HG03460 (cell line): Measurements from ENCODE around the gene GABBR2.

Source experiments
- ATAC-seq: cut with Tn5 transposase; IDR thresholded peaks from one replicate; pipeline ENCODE4 v1.9.1; 2021; ENCODE audit not compliant: unreplicated experiment

The GABBR2 gene

DNA sequence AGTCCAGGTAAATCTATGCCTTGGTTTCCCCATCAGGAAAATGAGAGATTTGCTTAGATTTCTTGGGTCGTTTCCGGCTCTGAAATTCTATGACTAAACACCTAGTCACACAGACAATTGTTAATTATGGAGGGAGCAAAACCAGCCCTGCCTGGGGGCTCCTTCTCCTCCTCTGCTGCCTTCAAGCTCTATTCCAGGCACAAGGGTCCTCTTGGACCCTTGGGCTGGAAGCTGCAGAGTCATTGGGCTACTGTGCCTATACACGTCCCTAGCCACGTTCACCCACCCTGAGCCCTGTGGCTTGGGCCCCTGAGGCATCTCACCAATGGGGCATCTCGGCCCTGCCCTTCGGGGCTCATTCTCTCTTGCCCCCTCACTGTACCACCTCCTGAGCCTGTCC, 379.5 kb downstream of the GABBR2 start:
- no peak for ATAC-seq

DNA sequence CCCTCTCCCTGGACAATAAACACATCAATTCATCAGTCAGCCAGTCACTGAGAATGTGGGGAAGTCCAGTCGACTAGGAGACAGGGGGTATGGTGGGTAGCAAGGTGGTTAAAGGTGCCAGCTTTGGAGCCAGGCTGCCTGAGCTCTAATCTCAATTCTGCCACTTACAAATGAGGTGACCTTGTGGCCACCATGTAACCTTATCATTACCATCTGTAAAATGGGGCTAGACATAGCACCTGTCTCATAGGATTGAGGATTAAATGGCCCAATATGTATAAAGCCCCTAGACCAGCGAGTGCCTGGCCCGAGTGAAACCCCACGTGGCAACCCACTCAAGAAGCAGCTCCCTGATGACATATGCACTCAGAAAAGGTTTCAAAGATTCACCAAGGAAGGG, 380.0 kb downstream of the GABBR2 start:
- no peak for ATAC-seq

DNA sequence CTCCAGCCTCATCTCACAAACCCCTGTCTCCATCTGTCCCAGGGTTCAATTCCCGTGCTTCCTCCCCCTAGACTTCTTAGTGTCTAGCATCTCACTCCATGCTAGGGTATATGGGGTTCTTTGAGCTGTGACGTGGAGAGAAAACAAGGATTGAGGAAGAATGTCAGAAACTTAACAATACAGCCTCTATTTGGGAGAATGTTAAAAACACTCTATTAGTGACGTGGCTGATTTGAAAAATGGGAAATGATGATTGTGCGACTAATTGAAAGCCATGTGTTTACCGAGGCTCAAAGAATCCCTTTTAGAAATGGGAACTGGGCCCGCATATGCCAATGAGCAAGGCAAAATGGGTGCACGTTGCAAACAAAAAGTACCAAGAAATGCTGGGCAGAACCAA, 380.6 kb downstream of the GABBR2 start:
- no peak for ATAC-seq

DNA sequence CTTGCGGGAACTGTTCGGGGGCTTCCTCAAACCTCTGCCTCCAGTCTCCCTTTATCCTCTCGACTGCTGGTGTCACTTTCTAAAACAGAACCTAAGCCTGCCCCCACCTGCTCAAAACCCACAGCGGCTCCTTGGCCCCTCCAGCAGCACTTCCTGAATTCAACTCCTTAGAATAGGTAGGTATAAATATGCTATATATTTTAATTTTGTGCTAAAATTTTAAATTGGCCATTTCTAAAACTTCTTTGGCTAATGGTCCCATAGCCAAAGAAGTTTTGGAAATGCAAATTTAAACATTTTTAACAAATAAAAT, 381.5 kb downstream of the GABBR2 start:
- ATAC-seq, result no peak

DNA sequence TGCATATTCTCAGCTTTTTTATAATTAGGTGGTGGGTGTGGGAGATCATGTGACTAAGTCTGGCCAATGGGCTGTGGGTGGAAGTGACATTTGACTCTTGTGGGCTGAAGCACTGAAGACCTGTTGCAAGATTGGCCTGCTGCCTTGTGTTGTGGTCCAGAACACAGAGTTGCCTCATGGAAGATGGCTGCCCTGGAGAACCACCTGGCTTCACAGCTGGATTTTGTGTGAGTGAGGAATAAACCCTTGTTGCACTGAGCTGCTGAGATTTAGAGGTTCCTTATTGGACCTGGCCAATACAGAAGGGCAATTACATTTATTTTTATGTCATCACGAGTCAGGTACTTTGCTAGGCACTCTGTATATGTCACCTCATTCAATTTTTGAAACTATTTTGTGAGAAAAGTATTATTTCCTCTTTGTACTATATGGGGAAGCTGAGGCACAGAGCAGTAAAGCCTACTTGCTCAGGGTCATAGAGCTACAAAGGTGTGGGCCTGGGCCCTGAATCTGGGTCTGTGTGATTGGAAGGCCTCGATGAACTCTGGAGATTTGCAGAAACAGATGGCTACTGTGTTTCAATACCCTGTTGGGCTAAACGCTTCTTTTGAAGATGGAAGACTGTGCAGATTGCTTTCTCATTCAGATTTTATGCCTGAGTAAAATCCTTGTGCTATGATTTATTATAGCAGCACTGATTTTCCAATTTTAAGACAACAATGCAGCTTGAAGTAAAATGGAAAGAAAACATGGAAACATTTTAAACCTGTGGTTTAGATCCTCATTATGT, 382.1 kb downstream of the GABBR2 start:
- ATAC-seq, result no peak

DNA sequence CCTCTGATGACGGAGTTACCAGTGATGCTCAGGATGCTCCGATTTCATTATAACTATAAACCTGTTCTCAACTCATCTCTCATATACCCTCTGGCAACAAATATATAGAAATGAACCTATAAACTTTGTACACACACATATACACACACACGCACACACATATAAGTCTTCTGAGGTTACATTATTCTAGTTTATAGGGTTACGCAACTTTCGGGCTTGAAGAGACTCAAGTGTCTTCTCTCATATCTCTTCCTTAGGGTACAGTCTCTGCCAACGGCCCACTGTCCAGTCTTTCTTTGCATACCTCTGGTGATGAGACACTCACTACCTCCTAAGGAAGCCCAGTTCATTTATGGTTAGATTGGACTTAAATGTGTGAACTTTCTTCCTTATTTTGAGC, 383.9 kb downstream of the GABBR2 start:
- ATAC-seq, result no peak

DNA sequence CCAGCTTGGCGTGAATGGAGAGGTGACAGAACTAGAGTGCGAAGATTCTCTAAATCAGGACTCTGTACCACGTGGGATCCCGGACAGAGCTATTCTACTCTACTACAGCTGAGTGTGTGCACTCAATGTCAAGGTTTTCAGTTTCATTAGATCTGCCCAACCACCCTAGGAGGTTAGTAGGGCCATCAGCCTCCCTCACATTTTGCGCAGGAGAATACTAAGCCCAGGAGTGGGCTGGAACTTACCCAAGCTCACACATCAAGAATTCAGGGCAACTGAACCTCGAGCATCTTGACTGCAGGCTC, 385.0 kb downstream of the GABBR2 start:
- ATAC-seq, result no peak

DNA sequence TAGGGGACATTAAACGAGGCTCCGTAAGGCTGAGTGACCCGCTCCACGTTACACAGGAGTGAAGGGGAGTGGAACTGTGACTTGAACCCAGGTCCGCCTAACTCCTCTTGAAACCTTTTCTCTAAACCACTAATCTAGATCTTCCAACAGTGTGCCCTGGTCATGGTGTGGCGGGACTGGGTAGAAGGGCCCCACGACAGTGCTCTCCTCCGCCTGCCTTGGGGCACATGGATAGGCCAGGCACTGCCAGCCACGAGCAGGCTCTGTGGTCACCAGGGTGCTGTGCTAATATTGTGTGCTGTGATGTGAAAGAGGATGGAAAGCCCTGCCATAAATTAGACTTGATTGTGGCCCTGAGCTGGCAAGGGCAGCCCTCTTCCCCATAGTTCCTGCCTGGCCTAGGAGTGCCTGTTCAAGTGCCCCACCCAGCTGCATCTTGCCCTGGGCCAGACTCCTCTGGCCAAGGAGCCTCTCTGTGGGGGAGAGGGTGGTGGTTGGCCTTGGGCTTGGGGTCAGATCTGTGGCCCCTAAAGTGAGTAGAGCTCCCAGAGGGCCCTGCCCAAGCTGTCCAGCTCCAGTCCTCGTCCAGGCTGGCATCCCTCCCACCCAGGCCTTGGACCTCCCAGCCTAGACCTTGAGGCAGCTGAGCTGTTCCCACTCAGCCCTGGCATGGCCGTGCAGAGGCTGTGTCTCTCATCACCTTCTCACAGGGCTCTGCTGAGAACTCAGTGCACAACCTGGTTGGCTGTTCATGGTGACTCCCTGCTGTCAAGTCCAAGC, 385.5 kb downstream of the GABBR2 start:
- no peak for ATAC-seq

DNA sequence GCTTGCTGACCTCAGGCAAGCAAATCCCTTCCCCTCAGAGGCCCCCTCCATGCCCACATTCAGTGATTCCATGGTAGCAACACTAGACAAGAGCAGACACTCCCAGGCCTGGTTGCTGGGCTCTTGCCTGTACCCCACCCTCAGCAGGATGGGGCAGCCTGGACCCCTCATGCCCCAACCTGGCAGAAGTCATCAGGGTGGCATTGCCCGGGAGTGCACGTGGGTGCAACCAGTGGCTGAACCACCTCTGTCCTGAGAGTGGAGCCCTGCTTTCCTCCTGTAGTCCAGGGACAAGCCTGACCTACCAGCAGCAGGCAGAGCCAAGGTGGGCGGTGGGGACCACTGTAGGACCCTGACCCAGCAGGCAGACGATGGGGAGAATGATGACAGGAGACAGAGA, 387.5 kb downstream of the GABBR2 start:
- no peak for ATAC-seq

DNA sequence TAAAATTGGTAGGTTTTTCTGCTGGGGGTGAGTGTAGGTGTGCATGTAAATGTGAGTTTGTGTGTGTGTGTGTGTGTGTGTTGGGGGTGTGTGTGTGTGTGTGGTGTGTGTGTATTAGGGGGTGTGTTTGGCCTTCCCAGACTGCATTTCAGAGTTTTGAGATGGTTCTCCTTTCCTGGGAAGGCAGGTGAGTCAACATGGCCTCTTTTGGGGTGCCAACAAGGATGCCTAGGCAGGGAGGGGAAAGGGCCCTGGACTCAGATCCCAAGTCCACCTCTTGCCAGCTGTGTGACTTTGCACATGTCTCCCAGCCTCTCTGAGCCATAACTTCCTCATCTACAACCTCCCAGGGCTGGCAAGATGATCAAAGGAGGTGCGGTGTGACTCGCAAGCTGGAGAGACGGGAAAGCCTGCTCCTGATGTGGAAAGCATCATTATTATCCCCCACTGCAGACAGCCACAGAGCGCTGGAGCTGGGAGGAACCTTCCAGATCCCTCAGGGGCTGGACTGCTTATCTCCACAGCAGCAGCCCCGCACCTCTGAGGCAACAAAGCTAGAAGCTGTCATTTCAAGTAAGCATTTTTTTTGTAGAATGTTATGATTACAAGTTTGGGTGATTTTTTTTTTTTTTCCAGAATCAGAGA, 389.8 kb downstream of the GABBR2 start:
- no peak for ATAC-seq

DNA sequence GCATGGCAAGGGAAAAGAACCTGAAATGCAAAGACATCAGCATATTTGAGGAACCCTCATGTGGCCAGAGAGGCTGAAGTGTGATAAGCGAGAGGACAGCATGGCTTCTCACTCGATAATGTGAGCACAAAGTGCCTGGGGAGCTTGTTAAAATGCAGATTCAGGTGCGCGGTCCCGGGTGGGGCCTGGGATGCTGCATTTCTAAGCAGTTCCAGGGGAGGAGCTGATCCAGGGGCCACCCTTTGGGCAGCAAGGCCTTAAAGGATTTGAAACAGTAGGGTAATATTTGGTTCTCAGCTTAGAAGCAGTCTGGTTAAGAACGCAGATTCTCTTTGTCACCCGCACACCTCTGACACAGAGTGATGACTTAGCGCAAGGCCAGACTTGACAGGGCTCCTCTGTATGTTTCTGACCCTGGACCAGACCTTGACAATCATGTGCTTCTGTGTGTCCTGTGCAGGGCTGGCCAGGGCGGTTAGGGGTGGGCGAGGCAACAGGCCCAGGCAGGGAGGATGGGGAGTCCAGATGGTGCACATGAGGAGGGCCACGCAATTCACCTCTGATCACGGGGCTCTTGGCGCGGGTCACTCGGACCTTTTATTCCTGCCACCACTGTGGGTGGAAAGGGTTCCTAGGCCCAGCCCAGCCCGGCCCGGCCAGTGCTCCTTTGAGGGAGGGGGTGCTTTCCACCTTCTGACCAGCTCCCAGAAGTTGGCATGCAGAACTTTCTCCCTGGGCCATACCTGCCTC, 390.5 kb downstream of the GABBR2 start:
- ATAC-seq, result no peak

DNA sequence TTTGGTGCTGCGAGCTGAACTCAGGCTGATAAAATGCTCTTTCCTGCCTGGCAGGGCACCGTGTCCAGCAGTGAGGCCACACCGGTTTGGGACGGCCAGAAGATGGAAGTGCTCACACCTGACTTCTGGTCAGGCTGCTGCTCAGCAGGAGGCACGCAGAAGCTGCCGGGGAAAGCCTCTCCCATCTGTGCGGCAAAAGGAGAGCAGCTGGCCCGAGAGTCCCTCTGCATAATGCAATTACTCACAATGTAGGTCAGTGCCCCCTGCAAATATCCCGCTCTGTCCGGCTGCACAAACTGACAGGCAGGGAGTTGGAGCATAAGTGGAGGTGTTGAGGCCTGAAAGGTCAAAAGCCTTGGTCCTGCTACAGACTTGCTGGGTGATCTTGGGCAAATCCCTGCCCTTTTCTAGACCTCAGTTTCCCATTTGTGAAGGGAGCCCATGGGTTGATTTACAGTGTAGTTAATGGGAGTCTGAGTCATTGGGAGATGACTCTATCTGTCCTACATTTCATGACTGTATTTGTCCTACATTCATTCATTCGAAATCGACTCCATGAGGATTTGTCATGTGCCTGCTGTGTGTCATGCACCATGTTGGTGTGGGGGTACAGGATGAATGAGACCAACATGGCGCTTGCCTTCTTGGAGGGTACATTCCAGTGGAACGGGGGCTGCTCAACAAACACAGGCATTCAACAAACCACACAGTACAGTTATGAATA, 391.4 kb downstream of the GABBR2 start:
- ATAC-seq, result no peak

DNA sequence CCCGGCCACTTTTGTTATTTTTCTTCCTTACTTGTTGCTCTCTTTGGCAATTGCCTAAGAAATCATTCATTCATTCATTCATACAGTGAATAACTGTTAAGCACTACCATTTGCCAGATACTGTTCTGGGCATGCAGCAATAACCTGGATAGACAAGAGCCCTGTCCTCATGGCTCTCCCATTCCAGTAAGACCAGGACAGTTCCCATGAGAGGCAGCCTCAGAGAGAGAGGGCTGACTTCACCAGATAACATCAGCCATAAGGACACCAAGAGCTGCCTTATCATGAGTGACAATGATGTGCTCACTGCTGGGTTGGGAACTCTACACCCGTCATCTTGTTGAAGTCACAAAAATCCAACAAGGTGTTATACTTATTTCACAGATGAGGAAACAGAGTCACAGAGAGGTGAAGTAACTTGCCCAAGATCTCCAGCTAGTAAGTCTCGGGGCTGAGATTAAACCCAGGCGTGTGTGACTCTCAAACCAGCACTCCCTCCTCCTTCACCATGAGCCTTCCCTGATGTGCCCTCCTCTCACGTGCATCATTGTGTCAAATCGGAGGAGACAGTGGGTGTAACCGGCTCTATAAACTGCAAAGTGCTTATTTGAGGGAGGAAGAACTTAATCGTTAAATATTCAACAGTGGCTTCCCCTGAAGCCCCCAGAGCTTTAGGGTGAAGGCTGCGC, 392.1 kb downstream of the GABBR2 start:
- no peak for ATAC-seq

DNA sequence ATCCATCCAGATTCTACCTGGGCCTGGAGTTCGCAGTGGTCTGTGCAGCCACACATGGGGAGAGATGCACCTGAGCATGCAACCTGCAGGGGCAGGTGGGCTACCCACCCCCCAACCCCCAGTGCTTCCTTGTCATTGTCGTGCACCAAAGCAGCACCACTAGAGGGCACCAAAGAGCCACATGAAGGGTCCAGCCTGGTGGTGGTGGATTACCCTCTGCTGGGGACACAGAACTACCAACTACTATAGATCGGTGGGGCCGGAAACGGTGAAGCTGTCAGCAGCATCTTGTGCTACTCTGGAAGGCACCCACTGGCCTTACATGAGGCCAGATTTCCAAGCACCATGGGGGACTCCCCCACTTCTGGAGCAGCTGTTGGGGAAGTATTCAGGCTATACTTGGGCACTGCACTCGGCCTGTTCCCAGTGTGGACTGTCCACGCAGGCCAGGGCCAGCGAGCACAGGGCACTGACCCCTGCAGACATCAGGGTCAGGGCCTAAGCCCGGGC, 393.1 kb downstream of the GABBR2 start:
- peak; percentile 75 for ATAC-seq

DNA sequence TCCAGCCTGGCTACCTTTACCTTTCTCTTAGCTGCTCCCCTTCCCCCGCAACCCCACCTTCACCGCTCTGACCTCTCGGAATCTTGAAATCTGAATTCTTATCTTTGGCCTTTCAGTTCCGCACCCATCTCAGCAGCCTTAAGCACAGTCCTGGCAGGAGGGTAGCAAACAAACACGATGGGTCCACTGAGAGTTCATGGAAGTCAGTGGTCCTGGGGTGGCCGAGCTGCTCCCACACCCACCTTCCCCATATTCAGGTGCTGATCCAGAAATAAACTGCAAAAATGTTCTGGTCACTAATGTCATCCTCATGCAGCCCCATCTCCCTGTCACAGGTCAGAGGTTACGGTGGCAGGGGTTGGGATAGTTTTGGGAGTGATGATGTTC, 393.7 kb downstream of the GABBR2 start:
- no peak for ATAC-seq

DNA sequence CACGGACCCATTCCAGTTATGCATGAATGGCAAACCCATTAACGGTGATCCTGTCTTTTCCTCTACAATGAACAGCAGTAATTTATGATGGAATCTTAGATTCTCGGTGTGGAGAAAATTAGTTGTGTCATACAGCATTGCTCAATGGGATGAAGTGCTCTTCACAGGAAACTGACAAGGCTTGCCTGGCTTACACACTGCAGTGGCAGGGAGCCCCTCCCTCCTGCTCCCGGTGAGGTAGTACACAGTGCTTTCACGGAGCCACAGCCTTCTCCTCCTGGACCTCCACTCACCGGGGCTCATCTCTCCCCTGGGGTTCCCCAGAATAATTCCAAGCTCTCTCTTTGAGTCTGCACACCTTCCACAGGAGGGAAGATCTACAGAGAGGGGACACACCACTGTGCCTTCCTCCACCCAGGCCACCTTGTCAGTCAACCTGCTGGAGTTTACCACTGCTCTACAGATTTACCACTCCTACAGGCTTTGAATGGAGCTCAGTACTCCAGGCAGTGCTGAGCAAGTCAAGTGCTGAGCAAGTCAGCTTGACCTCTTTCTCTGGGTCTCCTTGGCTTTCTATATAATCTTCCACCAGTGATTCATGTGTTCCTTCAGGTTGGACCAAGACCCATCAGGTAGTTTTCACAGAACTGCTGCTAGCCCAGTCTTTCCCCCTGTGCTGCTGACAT, 394.2 kb downstream of the GABBR2 start:
- no peak for ATAC-seq

DNA sequence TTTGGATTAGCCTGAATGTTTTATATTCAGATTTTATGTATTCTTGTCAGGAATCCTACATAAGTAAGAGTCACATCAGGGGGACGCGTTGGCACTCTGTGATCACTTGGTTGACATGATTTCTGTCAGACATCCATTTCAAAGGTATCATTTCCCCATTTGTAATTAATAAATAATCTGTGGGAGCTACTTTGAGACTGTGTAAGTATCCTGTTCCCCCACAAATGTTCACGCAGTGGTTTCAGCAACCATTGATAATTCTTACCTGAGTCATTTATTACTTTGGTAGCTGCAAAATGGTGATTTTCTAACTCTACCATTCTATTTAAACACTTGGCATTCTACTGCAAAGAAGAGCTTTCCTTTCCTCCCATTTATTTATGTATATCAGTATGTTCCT, 396.4 kb downstream of the GABBR2 start:
- peak; percentile 59 for ATAC-seq

DNA sequence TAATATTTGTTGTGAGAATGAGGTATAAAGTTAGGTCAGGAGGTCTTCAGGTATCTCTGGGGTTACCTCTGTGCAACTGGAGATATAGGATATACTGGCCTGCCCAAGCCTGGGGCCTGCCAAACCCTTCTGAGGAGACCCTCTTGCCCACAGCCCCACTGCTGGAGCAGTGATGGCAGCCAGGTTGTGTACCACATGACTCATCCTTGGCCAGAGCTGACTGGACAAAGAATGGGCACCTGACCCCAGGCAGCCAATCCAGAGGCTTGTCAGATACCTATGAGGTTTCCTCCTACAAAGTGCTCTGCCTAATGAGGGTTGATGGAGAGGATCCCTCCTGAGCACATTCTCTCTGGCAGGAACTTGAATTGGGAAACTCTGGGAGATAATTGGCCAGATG, 397.2 kb downstream of the GABBR2 start:
- ATAC-seq, result no peak

DNA sequence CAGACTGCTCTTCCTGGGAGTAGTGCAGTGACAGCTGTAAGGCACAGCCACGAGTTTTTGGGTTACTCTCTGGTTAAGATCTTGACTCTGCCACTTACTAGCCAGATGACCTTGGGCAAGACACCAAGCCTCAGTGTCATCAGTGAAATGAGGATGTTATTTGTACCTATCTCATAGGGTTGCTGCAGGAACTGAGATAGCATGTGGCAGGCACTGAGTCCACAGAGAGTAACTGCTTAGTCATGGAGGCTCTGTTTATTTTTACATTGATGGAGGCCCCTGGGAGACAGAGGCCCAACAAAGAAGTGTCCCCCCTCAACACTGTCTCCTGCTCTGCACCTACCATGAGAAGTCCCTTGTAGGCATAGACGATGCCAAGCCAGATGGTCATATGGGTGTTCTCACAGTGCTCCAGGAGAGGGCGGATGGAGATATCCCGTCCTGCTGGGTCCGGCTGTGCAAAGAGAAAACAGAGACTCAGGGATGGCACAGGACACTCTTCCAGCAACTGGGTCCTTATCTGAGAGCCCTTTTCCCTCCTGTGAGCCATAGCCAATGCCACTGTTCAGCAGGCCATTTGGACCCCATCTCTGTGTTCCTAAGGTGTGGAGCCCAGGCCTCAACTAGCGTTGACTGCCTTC, 397.9 kb downstream of the GABBR2 start:
- ATAC-seq, result no peak
